HUES48 (cell line): ENCODE results near the gene NTSR2.

ENCODE experiments used
- H3K27ac ChIP-seq: one replicate; pipeline ENCODE4 v1.7.0; 2013; ENCODE audit warnings: low read depth, low read length, inconsistent platforms
- H3K27me3 ChIP-seq: 2 replicates; pipeline ENCODE4 v1.6.1; 2013; ENCODE audit warnings: mild to moderate bottlenecking, low read length; ENCODE audit not compliant: control insufficient read depth, insufficient read depth
- H3K36me3 ChIP-seq: 2 replicates; pipeline ENCODE4 v1.6.1; 2013; ENCODE audit warnings: low read length; ENCODE audit not compliant: control insufficient read depth, insufficient read depth
- H3K4me1 ChIP-seq: 2 replicates; pipeline ENCODE4 v1.6.1; 2013; ENCODE audit warnings: mild to moderate bottlenecking, low read length; ENCODE audit not compliant: control insufficient read depth, insufficient read depth
- H3K4me3 ChIP-seq: 2 replicates; pipeline ENCODE4 v1.5.1; 2013; ENCODE audit warnings: mild to moderate bottlenecking, low read depth, low read length
- H3K9ac ChIP-seq: 2 replicates; pipeline ENCODE4 v1.6.1; 2013; ENCODE audit warnings: mild to moderate bottlenecking, low read depth, low read length, moderate library complexity
- H3K9me3 ChIP-seq: 2 replicates; pipeline ENCODE4 v1.6.1; 2013; ENCODE audit warnings: low read length; ENCODE audit not compliant: control insufficient read depth, insufficient read depth

The NTSR2 gene

GRCh38 chr2:11698009-11698922, 28.3 kb upstream of the NTSR2 start:
- no peaks in the 10 kb centered on the region for H3K9me3 ChIP-seq
- no peaks in the 10 kb centered on the region for H3K36me3 ChIP-seq
- H3K4me1 ChIP-seq, result no peaks in the 10 kb centered on the region
- no peak overlapping the region for H3K4me3 ChIP-seq
- no peaks in the 10 kb centered on the region for H3K27me3 ChIP-seq
- H3K9ac ChIP-seq, result no peak overlapping the region
- H3K27ac ChIP-seq, result no peak overlapping the region

- Histone ChIP-seq H3K4me3 (no peak overlapping the region), H3K36me3 (no peaks in the 10 kb centered on the region), H3K4me1 (no peaks in the 10 kb centered on the region), H3K9me3 (no peaks in the 10 kb centered on the region), H3K27ac (no peak overlapping the region), H3K9ac (no peak overlapping the region), H3K27me3 (no peaks in the 10 kb centered on the region)
These were observed 27.3 kb upstream of the NTSR2 start for GRCh38 chr2:11697103-11697871.

DNA sequence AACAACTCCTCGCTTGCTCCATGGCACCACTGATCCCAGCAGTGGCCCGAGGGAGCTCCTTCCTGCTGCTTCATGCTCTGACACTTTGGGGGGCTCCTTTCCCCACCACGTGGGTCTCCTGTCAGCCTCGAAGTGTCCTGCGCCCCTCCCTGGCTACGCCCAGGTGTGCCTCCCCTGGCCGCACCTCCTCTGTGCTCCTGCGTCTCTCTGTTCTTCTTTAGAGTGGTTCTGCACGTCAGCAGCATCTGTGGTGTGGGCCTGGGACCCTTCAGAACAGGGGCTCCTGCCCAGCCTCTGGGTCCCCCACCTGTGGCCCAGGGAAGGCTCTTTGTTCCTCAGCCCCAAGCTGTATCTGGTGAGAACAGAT, 26.7 kb upstream of the NTSR2 start:
- H3K27ac ChIP-seq, result no peak overlapping the region
- no peaks in the 10 kb centered on the region for H3K36me3 ChIP-seq
- H3K9ac ChIP-seq, result no peak overlapping the region
- H3K9me3 ChIP-seq, result no peaks in the 10 kb centered on the region
- no peak overlapping the region for H3K4me3 ChIP-seq
- no peaks in the 10 kb centered on the region for H3K27me3 ChIP-seq
- H3K4me1 ChIP-seq, result no peaks in the 10 kb centered on the region

DNA sequence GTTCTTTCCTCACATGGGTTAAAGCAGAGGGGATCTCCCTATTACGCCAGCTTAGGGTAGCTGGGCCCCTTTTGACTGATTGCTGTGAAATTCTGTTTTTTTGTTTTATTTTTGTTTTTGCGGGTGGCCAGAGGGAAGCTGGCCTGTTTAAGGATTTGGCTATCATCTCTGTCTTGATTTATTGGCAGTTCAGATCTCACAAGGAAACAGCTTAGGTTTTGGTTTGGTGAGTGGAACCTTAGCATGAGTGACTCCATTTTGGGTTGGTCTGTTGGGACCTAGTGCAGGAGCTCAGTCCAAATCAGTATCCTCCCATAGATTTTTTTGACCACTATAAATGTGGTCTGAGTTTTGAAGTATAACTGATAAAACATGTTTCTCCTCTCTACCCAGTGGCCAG, 25.6 kb upstream of the NTSR2 start:
- no peak overlapping the region for H3K9ac ChIP-seq
- no peak overlapping the region for H3K27ac ChIP-seq
- no peaks in the 10 kb centered on the region for H3K4me1 ChIP-seq
- H3K27me3 ChIP-seq, result no peaks in the 10 kb centered on the region
- no peaks in the 10 kb centered on the region for H3K36me3 ChIP-seq
- H3K9me3 ChIP-seq, result no peaks in the 10 kb centered on the region
- no peak overlapping the region for H3K4me3 ChIP-seq

DNA sequence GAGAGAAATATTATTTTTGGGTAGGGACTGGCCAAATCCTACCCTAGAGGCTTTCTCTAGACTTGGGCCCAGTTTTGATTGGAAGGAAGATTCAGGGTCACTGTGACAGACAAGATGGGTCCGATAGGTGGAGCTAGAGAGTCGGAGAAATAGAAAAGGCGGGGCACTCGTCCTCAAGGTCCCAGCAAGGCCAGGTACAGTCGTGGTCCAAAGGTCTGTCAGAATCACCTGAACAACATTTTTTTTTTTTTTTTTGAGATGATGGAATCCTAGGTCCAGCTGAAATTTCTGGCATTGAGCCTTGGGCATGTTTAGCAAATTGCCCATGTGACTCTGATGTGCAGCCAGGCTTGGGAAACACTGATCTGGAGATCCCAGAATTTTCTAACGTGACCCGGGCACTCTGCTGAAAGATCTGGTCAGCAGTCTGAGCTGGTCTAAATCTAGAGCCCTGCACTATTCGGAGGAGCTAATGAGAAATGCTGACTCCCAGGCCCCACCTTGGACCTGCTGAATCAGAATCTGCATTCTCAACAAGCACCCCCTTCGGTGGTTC, 23.0 kb upstream of the NTSR2 start:
- H3K9ac ChIP-seq, result no peak overlapping the region
- H3K36me3 ChIP-seq, result no peaks in the 10 kb centered on the region
- peaks cover 7% of the 10 kb centered on the region for H3K4me1 ChIP-seq
- H3K9me3 ChIP-seq, result no peaks in the 10 kb centered on the region
- no peak overlapping the region for H3K4me3 ChIP-seq
- no peaks in the 10 kb centered on the region for H3K27me3 ChIP-seq
- H3K27ac ChIP-seq, result no peak overlapping the region

GRCh38 chr2:11691076-11691660, 21.2 kb upstream of the NTSR2 start:
- Histone ChIP-seq H3K9ac (no peak overlapping the region), H3K4me3 (no peak overlapping the region), H3K36me3 (no peaks in the 10 kb centered on the region), H3K9me3 (no peaks in the 10 kb centered on the region), H3K27me3 (no peaks in the 10 kb centered on the region; the same call in 1 of the 2 replicates), H3K27ac (no peak overlapping the region), H3K4me1 (peaks cover 8% of the 10 kb centered on the region)

- Histone ChIP-seq H3K27ac (no peak overlapping the region), H3K9me3 (no peaks in the 10 kb centered on the region), H3K4me3 (peak overlapping the region; percentile 31; the same call in 1 of the 2 replicates), H3K36me3 (no peaks in the 10 kb centered on the region), H3K4me1 (peaks cover 13% of the 10 kb centered on the region), H3K27me3 (no peaks in the 10 kb centered on the region; the same call in 1 of the 2 replicates), H3K9ac (no peak overlapping the region)
These were observed 18.5 kb upstream of the NTSR2 start for GRCh38 chr2:11688222-11689069.

DNA sequence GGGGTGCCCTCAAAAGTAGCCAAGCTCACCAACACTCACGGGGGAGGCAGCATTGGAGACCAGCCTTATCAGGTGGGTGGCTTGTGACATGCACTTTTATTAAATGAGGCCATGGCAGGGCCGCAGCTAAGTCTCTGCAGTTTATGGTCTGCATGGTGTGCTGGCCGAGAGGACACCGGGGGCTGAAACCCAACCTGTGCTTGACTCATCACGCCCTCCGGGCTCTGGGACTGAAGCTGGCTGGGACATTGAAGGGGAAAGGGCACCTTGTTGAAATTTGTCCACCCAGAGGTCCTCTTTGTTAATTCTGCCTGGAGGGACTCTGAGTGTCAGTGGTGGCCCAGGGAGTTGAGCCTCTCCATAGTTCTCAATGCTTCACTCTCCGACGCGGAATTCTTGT, 17.7 kb upstream of the NTSR2 start:
- no peak overlapping the region for H3K4me3 ChIP-seq

GRCh38 chr2:11685906-11686470, 16.0 kb upstream of the NTSR2 start:
- Histone ChIP-seq H3K9ac (no peak overlapping the region), H3K27me3 (no peaks in the 10 kb centered on the region; the same call in 1 of the 2 replicates), H3K4me1 (peaks cover 15% of the 10 kb centered on the region), H3K4me3 (no peak overlapping the region), H3K27ac (no peak overlapping the region), H3K9me3 (no peaks in the 10 kb centered on the region), H3K36me3 (no peaks in the 10 kb centered on the region)

More for the DNA sequence above, 17.7 kb upstream of the NTSR2 start:
- peaks cover 15% of the 10 kb centered on the region for H3K4me1 ChIP-seq
- no peaks in the 10 kb centered on the region for H3K36me3 ChIP-seq
- no peaks in the 10 kb centered on the region; the same call in 1 of the 2 replicates for H3K27me3 ChIP-seq
- H3K27ac ChIP-seq, result no peak overlapping the region
- no peak overlapping the region for H3K9ac ChIP-seq
- H3K9me3 ChIP-seq, result no peaks in the 10 kb centered on the region
